HG02981 (cell line): ENCODE measurements around the gene LPXN.

Experiments
- ATAC-seq: cut with Tn5 transposase; IDR thresholded peaks from one replicate; pipeline ENCODE4 v1.9.1; 2021; ENCODE audit warnings: mild to moderate bottlenecking, moderate library complexity; ENCODE audit not compliant: unreplicated experiment

LPXN gene

GRCh38 chr11:58525037-58525614, 50.5 kb downstream of the LPXN start:
- ATAC-seq, result peak; percentile 87

DNA sequence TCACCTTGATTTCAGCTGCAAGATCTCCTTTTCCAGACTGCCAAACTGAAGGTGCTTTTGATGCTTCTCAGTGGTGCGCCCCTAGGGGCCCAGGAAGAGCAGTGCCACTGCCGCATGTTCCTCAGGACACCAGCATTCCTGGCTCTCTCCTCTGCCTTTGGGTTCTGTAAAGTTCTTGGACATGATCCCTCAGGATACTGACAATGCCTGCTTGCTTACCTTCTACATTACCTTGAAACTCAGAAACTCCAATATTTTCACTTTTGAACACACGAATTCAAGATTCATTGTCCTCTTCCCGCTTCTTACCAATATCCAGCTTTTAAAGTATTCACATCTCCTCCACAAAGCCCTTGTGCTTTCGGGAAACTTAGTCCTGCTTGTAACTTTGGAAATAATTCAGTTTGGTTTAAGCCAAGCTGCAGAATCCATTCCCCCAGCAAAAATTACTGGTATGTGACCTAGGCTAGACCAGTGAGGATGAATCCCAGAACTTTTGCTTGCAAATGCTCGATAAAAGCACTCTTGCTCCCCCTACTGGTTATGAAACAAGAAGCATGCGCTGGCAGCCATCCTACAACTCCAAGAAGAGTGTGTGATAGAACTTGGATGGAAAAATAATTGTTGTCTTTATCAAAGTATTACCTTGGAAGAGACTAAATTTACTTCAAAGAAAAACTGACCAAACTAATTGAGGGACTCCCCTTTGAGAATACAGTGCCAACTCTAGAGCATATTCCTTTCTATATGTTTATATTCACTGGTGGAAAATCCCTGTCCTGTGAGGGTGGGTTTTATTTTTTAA, 51.2 kb downstream of the LPXN start:
- ATAC-seq, result peak; percentile 32

DNA sequence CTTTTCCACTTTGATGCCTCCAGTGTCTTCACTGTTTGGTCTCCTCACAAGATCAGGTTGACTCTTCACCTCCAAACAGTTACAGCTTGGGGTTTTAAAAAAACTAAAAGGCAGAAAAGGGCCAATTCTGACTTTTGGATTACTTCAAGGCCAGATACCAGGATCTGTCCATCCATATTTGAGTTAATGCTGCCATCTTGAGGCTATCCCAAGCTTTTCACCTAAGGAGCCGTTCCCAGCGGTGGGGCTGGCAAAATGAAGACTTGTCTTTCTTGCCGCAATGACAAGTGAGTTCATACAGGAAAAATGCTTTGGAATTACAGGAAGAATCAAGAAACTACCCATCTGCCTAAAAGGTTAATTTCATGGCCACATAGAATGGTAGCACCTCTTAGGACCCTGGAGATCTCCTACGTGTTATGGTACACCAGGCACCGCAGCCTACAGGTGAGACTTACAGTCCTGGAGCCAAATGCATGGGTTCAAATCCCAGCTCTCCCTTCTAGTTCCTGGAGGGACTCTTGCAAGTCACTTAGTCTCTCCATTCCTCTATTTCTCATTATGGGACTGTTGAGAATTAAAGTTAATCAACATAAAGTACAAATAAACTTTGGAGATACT, 61.8 kb downstream of the LPXN start:
- peak; percentile 55 for ATAC-seq

DNA sequence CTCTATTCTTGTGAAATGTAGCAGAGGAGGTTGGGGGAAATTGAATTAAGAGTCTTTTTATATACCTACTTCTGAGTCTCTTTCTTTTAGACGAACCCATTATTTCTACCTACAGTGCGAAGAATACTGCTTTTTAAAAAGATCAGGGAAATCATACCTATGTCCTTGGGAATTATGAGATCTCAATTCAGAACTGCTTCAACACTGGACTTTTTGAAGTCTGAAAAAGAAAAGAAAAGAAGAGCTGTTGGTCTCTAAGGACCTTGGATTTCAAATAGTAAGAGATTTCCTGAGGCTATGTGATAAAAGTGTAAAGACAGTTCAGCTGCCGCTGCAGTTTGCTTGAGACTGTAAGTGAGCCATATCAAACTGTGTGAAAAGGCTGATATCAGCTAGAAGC, 64.0 kb downstream of the LPXN start:
- ATAC-seq, result no peak

DNA sequence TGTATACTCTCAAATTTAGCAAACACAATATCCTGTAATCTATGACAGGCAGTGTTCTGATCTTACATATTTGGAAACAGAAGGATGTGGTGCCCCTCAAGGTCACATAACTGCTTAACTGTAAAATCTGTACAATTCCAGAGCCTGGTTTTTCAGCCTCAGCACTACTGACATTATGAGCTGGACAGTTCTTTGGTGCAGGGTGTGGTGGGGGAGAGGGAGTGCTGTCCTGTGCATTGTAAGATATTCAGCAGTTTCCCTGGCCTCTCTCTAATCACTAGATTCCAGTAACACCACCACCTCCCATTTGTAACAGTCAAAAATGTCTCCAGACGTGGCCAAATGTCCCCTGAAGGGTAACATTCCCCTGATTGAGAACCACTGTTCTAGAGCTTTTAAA, 65.9 kb downstream of the LPXN start:
- no peak for ATAC-seq

DNA sequence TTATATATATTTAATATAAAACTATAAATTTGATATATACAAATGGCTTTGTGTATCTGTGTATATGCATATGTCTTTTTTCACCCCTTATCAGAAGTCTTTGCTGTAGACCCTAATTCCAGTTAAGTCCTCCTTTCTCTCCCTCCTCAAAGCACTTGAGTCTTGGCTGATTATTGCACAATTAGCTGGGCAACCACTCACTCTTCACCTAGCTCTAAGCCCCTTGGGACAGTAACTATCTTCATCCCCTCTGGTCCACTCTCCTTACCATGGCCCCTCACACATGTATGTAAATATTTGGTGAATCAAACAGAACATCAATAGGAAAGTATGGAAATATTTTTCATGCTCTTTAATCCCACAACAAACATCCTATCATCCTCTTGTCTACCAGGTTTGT, 66.8 kb downstream of the LPXN start:
- no peak for ATAC-seq

GRCh38 chr11:58508005-58508404, 67.7 kb downstream of the LPXN start, which contains the start of gene OR5B21:
OR5B21 (minus strand) TSS chr11:58508105; CDS start chr11:58508105, 0 bp downstream.
- no peak for ATAC-seq

GRCh38 chr11:58507355-58507754, 68.3 kb downstream of the LPXN start:
- no peak for ATAC-seq

- ATAC-seq, result peak; percentile 30
These were observed 68.7 kb downstream of the LPXN start for GRCh38 chr11:58506935-58507334.

DNA sequence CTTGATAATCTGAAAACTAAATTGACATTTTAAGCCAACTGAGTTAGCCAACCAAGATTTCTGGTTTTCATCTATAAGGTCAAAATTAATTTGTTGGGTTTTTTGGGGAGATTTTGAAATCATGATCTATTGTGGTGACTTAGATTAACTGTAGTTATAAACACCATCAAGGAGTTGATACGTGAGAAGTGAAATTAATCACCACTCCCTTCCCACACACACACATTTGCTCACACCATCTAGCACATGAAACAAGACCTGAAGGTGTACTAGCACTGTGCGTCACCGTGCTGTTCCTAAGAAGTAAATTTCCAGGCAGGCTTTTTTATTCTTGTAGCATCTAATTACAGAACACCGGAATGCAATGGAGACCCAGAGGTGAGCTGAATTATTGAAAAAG, 69.8 kb downstream of the LPXN start:
- no peak for ATAC-seq

DNA sequence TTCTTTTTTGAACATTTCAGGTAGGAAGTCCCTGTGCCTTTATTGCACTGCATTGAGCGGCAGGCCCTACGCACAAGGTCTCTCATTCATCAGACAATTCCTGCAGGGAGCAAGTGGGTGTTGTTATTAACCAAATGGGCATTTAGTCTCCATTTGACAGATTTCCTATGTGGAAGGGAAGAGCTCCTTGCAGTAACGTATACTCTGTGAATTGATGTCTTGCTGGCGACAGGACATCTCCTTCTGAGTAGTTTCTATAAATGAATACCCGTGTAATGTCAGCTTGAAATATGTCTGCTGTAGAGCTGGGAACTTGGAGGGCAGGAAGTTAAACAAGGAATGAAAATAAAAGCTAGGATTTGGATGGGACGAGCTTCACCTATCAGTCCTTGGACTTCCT, 71.4 kb downstream of the LPXN start:
- no peak for ATAC-seq

DNA sequence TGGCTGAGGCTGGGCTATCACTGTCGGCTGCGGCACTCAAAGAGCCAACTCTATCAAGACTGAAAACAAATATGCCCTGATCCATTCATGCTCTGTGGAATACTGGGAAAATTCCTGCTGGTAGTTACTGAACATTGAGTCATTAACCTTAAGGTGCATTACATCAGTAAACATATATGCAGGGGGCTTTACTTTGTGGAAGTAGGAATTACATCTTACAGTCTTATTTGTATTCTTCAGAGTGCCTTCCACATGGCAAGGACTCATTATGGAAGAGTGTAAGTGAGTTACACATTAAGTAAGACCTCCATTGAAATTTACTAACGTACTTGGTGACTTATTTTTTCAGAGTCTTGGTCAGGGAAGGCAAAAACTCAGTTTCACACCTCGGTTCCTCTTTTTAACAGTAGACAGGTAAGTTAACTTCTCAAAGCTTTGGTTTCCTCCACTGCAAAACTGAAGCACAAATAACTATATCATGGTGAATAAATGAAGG, 72.2 kb downstream of the LPXN start:
- peak; percentile 94 for ATAC-seq

- ATAC-seq, result no peak
These were observed 73.7 kb downstream of the LPXN start for GRCh38 chr11:58502004-58502403.

GRCh38 chr11:58498464-58498863, 77.2 kb downstream of the LPXN start:
- no peak for ATAC-seq

DNA sequence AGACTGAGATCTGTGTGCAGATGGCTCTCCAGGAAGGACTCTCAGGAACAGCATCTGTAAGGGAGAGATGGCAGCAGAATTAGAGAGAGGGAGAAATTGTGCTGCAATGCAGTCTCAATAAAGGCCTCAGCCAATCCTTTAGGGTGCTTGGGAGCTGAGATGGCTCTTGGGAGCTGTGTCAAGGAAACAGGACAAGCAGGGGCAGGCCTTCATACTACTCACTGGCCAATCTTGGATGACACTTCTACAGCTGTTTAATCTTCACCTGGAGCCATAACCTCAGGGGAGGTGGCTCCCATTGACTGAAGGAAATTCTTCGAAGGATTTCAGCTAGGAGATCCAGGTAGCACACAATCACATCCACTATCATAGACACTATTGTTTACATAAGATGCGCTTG, 77.7 kb downstream of the LPXN start:
- no peak for ATAC-seq

DNA sequence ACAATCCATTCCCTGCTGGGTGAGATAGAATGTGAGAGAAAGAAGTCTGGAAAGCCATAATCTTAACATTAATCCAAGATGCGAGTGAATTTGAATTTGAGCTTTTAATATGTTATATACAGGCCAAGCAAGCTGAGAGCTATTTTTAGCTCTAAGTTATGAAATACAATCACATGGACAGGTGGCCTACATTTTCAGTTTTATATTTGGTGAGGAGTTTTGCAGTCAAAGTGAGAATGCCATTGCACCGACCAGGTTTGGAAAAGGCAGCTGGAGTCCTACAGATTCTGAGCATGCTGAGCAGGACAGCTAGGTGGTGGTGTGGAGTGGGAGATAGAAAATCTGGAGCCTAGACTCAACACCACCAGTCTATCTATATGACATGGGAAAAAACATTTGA, 79.8 kb downstream of the LPXN start:
- ATAC-seq, result no peak

GRCh38 chr11:58494101-58494500, 81.6 kb downstream of the LPXN start:
- no peak for ATAC-seq

GRCh38 chr11:58493676-58494075, 82.0 kb downstream of the LPXN start:
- ATAC-seq, result no peak

- ATAC-seq, result no peak
These were observed 84.8 kb downstream of the LPXN start for GRCh38 chr11:58490827-58491226.

DNA sequence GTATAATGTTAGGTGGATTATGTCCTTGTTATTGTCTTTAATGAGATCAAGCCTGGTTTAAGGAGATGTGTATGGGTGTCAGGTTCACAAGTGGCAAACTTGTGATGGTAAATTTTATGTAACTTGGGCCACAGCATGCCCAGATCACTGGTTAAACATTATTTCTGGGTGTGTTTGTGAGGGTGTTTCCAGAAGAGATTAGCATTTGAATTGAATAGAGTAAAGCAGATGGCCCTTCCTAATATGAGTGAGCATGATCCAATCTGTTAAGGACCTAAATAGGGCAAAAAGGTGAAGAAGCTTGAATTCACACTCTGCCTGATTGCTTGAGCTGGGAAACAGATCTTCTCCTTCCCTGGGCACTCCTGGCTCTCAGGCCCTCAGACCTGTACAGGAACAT, 88.5 kb downstream of the LPXN start:
- ATAC-seq, result no peak

- no peak for ATAC-seq
These were observed 89.7 kb downstream of the LPXN start for GRCh38 chr11:58485961-58486360.
